MCF 10A (cell line): ENCODE measurements around the gene RNF217. TPM values are rescaled to one million over a fixed set of nuclear protein-coding genes. Genes with fewer than 3 reads are reported as not detected.
A peak's percentile ranks its signal among the peaks of the same experiment; 100 is the strongest.

Experiments
- BruUV-seq: library from RNA; stranded (reverse); fragments of 400-500 nt; replicated peaks from 2 replicates; lab custom pipeline; 2021; lab: Mats Ljungman, UMichigan
- CTCF ChIA-PET: fragments of 300-600 bp; sonication (Branson Sonifier 250); formaldehyde crosslinking; extraction: SDS; loops from one replicate; lab custom pipeline; 2021; ENCODE audit warnings: antibody characterized with exemption, inconsistent platforms; lab: Yijun Ruan, JAX
- POLR2A ChIA-PET: fragments of 300-600, 350-650 bp; sonication (Branson Sonifier 250); formaldehyde crosslinking; extraction: SDS; loops from one replicate; lab custom pipeline; 2020; ENCODE audit warnings: antibody characterized with exemption, inconsistent platforms; lab: Yijun Ruan, JAX
- DNase-seq: peaks from one replicate; pipeline ENCODE4 v3.0.0-alpha.2; 2018; ENCODE audit not compliant: unreplicated experiment
- H3K27ac Mint-ChIP-seq: one replicate; pipeline ENCODE4 v1.8.0; 2022; ENCODE audit warnings: mild to moderate bottlenecking, low read depth, mixed read lengths; ENCODE audit not compliant: unreplicated experiment
- H3K27me3 Mint-ChIP-seq: one replicate; pipeline ENCODE4 v1.8.0; 2022; ENCODE audit warnings: mixed read lengths; ENCODE audit not compliant: insufficient read depth, unreplicated experiment
- H3K36me3 Mint-ChIP-seq: one replicate; pipeline ENCODE4 v1.8.0; 2022; ENCODE audit warnings: mild to moderate bottlenecking, moderate library complexity, mixed read lengths; ENCODE audit not compliant: insufficient read depth, unreplicated experiment
- H3K4me1 Mint-ChIP-seq: one replicate; pipeline ENCODE4 v1.8.0; 2022; ENCODE audit warnings: mixed read lengths; ENCODE audit not compliant: insufficient read depth, unreplicated experiment
- H3K4me3 Mint-ChIP-seq: one replicate; pipeline ENCODE4 v1.8.0; 2022; ENCODE audit warnings: mild to moderate bottlenecking, moderate library complexity, mixed read lengths; ENCODE audit not compliant: unreplicated experiment
- H3K9me3 Mint-ChIP-seq: one replicate; pipeline ENCODE4 v1.8.0; 2022; ENCODE audit warnings: mixed read lengths; ENCODE audit not compliant: unreplicated experiment
- CTCF ChIP-seq: fragments of 200-600 bp; IDR thresholded peaks from one replicate; pipeline ENCODE4 v1.8.0; 2022; ENCODE audit warnings: antibody characterized with exemption, mild to moderate bottlenecking; ENCODE audit not compliant: unreplicated experiment
- intact Hi-C: fragments of 100-400 bp; cut with micrococcal nuclease; formaldehyde crosslinking; loops from 2 replicates; pipeline ENCODE4 v1.14.1; 2022
- total RNA-seq: library from RNA; stranded (reverse); gene quantifications from 2 replicates; pipeline ENCODE4 v1.2.3, GENCODE V29; 2022

RNF217 gene
- total RNA-seq, 1 experiment from 2014 or later, result 24.8 TPM

GRCh38 chr6:124924333-124924759 lies 37.9 kb upstream of the RNF217 start:
- Mint-ChIP-seq H3K4me1 (peaks cover 7% of the 10 kb centered on the region), H3K9me3 (peaks cover 20% of the 10 kb centered on the region), H3K27me3 (no peaks in the 10 kb centered on the region), H3K36me3 (no peaks in the 10 kb centered on the region), H3K27ac (no peak overlapping the region), H3K4me3 (no peak overlapping the region)
- DNase-seq, result peak; percentile 12
- BruUV-seq, result no TSS peak
- CTCF ChIA-PET, result no interaction called here
- no peak for TF ChIP-seq CTCF
- intact Hi-C loops, result no loop called here
- POLR2A ChIA-PET, result interaction anchor here (0.7 to 1.3 kb wide), 2 partner anchors 39 to 127 kb away, joined by 3 read pairs; no protein-coding TSS in a partner anchor

GRCh38 chr6:124926435-124926834 lies 35.8 kb upstream of the RNF217 start:
- no peak for TF ChIP-seq CTCF
- no peaks in the 10 kb centered on the region for H3K27me3 Mint-ChIP-seq
- no peak overlapping the region for H3K4me3 Mint-ChIP-seq
- peaks cover 18% of the 10 kb centered on the region for H3K9me3 Mint-ChIP-seq
- no peaks in the 10 kb centered on the region for H3K36me3 Mint-ChIP-seq
- H3K27ac Mint-ChIP-seq, result no peak overlapping the region
- CTCF ChIA-PET, result no interaction called here
- no peak for DNase-seq
- POLR2A ChIA-PET, result no interaction called here
- no TSS peak for BruUV-seq
- peaks cover 7% of the 10 kb centered on the region for H3K4me1 Mint-ChIP-seq
- intact Hi-C loops, result no loop called here

- CTCF ChIA-PET, result interaction anchor here (0.6 kb wide), 1 partner anchor 139 kb away, joined by 3 read pairs; no protein-coding TSS in a partner anchor
- TF ChIP-seq CTCF, result no peak
Observed at GRCh38 chr6:124927806-124928205, 34.4 kb upstream of the RNF217 start.

GRCh38 chr6:124928851-124929250 lies 33.4 kb upstream of the RNF217 start:
- Mint-ChIP-seq H3K4me1 (peaks cover 7% of the 10 kb centered on the region), H3K27me3 (no peaks in the 10 kb centered on the region), H3K27ac (no peak overlapping the region), H3K9me3 (no peaks in the 10 kb centered on the region), H3K36me3 (no peaks in the 10 kb centered on the region), H3K4me3 (no peak overlapping the region)
- CTCF ChIA-PET, result no interaction called here
- TF ChIP-seq CTCF, result no peak
- POLR2A ChIA-PET, result no interaction called here
- no TSS peak for BruUV-seq
- intact Hi-C loops, result no loop called here
- no peak for DNase-seq

More at GRCh38 chr6:124927806-124928205, 34.4 kb upstream of the RNF217 start:
- Mint-ChIP-seq H3K27ac (no peak overlapping the region), H3K27me3 (no peaks in the 10 kb centered on the region), H3K4me3 (no peak overlapping the region), H3K9me3 (peaks cover 5% of the 10 kb centered on the region), H3K36me3 (no peaks in the 10 kb centered on the region), H3K4me1 (peaks cover 7% of the 10 kb centered on the region)
- BruUV-seq, result no TSS peak
- peak; percentile 18 for DNase-seq
- intact Hi-C loops, result no loop called here
- POLR2A ChIA-PET, result no interaction called here
